GM11168 (cell line): Measurements from ENCODE around the gene RBMY1B.
"Not testable (repeated sequence)": the region's sequence is repeated elsewhere in the genome, so short reads cannot be mapped to it uniquely, and the experiment has no call there.

ENCODE experiments used
- in situ Hi-C: fragments of 300-500 bp; cut with MboI; formaldehyde crosslinking; loops from one replicate; pipeline ENCODE4 v1.12.0; 2022; ENCODE audit warnings: low sequenced_read_pairs; ENCODE audit not compliant: unreplicated experiment

RBMY1B gene

GRCh38 chrY:21511038-21511437 lies at the start of gene RBMY1B:
TSS of gene RBMY1B (plus strand) at chrY:21511338. CDS start at chrY:21513351, 2,013 bp downstream.
- in situ Hi-C loops: loop anchor here (25.0 kb wide), 1 partner anchor 101 kb away; no protein-coding TSS in a partner anchor

- in situ Hi-C loops: not testable (repeated sequence)
These were observed 48.2 kb upstream of the RBMY1B start for GRCh38 chrY:21462915-21463314.

GRCh38 chrY:21482967-21483366 lies 28.2 kb upstream of the RBMY1B start:
- in situ Hi-C loops: no loop called here

GRCh38 chrY:21534579-21534978 lies 23.4 kb downstream of the RBMY1B start, which contains the start of gene RBMY1A1:
TSS of gene RBMY1A1 (plus strand) at chrY:21534879. CDS start at chrY:21536892, 2,013 bp downstream.
- in situ Hi-C loops: not testable (repeated sequence)

GRCh38 chrY:21559316-21559984 lies 48.3 kb downstream of the RBMY1B start:
- in situ Hi-C loops: not testable (repeated sequence)
